Measurements from ENCODE around the gene SNUPN.

Gene SNUPN

DNA sequence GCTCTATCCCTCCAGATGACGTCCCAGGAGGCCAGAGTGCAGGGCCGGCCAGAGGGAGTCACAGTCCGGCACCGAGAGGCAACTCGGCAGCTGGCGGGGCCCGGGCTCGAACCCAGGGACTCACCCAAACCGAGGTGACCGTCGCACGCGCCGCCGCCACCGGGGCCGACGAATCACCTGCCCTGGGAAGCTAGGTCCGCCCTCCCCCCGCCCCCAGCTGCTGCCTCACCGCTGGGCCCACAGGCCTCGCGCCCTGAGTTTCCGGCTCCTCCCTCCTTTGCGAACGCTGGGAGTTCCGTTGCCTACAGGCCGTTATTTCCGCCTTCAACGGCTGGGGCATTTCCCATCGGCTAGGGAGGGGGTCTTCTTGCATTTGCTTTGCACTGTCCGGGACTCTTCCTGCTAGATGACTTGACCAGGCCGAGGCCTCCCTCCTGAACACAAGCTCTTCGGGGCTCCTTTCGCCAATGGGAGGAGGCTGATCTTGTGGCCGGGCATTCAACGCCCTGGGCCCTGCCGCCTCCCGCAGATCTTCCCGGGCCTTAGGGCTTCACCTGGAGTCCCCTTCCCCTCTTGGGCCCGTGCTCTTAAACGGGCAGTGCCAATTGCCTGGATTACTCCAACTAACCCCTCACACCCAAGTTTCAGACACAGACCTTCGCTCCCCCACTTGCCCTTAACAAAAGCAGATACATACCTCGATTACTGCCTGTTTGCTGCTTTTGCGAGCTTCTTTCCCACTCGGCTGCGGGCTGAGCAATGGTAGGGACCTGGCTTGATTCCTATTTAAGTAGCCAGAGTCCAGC is at the start of gene SNUPN:
SNUPN (minus strand) TSS at position 184 of the 806 bp plus-strand sequence. CDS start 4,674 bp downstream, outside the sequence.
- peak; percentile 98 for DNase-seq

DNA sequence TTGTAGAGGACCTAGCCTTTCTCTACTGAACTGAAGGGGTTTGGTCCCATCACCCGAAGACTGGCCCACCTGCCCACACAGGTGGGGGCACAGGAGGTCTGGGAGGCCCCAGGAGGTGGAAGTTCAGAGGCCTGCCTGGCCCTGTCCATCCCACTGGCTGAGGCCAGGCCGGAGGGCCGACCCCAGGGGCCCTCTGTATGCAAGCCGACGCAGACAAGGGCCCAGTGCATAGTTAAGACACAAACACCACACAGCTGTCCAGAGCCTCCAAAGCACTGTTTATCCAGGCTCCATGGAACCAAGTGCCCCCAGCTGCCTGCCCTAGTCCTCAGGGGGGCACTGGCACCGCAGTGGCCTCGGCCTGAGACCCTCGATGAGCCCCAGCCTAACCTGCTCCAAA is 48.8 kb upstream of the SNUPN start:
- no peak for DNase-seq

DNA sequence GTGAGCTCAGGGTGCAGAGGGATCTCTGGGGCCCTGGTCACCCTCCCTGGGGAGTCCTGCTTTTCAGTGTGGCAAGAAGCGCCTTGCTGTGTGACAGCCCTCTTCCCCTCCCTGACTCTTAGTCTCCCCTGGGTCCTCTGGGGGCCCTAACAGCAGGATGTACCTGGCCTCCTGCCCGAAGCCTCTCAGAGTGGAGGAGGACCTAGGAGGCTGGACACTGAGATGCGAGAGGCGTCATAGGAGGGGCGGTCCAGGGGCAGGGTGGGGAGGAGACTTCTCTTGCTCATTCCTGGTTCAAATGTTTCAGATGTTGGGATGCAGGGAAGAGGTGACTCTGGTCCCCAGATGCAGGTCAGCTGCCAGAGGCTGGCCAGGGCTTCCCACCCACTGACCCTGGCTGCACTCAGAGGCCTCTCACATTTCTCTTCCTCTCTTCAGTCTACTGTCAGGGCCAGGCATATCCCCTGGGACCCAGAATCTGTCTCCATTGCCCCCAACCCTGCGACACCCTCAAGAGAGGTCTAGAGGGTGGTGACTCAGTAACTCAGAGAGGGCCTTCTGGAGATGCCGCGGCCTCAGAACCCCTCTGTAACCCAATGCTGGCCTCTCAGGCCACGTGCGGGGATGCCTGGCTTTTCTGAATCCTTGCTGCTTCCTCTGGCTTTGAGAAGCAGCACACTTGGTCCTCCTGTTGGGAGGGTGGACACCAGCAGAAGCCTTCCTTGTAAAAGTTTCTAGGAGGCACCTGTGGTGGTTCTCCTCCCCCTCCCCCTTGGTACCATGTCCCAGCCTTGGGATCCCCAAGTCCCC is 48.1 kb upstream of the SNUPN start:
- DNase-seq: no peak

DNA sequence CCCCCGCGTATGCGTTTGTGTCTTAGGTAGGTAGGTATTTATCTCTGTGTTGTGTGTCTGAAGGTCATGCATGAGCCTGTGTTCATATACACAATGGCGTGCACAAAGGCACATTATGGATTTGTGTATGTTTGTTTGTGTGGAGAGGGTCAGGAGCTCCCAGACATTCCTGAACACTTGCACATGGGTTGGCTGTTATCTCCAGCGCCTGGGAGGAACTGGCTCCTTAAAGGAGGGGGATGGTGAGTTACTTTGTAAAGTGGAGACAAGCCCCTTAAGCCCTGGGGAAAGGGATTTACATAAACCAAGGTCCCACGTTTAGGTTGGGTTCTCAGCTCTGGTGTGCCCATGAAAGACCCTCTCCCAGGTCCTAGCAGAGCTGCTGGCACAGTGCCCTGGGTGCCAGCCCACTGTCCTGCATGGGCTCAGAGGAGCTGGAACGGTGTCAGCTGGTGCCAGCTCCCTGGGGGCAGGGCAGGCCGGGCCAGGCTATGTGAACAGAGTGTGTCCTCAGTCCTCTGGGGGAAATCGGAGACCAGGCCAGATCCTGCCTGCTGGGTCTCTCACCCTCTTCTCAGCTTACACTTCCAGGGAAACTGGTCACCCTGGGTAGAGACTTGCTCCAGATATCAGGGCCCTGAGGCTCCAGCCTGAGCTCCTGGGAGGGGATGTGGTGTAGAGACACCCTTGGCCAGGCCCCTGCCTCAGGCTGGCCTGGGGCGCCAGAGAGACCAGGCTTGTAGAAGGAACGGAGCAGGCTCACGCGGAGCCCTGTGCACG is 47.3 kb upstream of the SNUPN start:
- no peak for DNase-seq

DNA sequence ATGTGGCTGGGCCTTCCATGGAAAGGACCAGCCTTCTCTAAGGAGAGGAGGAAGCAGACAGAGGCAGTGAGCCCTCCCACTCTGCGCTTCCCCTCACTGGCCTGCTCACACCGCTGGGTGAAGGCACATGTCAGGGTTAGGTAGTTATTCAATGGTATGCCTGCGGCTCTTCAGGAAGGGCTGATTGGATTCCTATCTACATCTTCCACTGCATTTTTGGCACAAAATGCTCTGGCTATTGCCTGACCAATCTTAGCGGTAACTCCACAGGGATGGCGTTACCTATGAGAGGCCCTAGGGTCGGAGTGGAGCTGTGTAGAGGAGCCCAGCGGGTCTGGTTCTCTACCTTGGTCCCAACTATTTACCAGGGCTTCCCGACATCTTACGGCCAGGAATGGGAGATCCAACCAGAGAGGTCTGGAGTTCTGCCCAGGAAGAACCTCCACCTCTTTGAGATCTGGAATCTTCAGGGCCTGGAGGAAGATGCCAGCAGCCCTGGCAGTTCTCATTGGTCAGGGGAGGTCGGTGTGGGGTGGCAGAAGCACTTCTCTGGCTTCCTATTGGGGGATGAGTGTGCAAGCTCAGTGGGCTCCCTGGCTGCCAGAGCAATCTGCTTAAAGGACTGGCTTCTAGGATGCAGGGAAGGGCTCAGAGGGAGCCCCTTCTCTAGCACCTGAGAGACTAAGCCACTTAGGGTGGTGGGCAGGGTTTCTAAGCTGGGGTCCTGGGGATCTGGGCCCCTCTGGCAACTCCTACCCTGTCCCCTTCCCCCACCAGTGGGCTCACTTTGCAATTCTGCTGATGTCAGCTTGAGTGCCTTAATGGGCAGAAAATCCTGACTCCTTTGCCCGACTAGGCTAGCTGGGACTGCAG is 46.4 kb upstream of the SNUPN start:
- no peak for DNase-seq

DNA sequence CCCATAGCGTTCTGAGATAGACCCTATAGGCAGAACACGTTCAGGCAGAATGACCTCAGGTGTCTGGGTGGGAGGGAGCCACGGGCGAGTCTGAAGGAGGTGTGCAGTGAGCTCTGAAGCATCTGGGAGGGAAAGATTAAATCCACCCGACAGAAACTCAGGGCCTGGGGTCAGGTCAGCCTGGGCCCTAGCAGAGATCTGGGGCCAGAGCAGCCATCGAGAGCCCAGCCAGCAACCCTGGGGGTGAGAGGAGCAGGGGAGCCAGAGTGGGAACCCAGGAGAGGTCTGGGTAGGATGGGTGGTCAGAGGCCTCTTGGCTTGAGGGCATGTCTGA is 44.3 kb upstream of the SNUPN start:
- no peak for DNase-seq

DNA sequence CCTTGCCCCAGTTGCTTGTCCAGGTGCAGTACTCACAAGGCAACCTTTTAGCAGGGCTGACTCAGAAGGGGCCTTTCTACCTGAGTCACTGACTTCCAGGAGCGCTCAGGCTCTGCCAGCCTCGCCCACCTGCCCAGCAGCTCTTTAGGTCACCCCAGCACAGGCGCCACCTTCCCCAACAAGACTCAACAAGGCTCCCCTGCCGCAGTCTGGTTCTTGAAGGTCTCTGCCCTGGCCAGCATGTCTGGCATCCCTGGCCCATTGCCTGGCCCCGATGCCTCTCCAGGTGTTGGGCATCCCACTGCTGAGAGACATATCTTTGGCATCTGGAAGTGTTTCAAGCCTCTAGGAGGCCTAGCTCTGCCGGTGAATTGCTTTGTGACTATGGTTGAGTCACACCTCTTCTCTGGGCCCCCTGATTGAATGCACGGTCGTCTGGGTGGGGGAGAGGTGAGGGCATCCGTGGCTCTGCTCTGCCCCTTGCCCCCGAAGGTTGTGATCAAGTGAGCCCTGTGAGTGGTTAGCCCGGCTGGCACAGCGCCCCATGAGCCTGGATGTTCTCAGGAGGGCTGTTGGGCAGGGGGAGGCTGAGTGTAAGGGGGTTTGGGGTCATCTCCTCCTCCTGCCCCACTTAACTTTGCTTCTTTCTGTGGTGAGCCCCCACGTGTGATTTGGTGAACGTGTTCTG is 43.8 kb upstream of the SNUPN start:
- DNase-seq: no peak

DNA sequence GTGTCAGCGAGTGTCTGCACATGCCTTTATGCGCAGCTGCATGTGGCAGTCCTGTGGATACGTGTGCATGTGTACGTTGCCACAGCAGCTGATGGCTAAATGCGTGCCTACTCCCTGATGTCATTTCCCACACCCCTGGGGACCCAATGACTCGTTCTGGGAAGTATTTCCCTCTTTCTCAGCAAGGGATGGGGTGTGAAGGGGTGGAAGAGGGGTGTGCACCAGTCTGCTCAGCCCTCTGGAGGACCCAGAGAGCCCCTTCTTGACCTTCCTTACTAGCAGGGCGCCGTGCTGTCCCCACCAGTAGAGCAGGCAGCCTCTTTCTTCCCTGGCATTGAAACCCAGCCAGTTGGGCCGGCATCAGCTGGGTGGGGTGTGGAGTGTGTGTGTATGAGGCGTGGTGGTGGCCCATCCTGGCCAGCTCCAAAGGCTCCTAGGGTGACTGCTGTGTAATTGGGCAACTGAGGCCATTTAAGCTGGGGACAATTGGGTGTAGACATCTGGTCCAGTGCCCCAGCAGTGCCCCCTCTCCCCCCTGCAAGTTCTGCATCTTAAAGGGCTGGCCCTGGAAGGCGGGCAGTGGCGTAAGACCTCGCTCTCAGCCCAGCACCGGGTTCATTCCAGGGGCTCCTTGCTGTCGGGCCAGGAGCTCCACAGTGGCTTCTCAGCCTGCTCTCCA is 41.4 kb upstream of the SNUPN start:
- no peak for DNase-seq

DNA sequence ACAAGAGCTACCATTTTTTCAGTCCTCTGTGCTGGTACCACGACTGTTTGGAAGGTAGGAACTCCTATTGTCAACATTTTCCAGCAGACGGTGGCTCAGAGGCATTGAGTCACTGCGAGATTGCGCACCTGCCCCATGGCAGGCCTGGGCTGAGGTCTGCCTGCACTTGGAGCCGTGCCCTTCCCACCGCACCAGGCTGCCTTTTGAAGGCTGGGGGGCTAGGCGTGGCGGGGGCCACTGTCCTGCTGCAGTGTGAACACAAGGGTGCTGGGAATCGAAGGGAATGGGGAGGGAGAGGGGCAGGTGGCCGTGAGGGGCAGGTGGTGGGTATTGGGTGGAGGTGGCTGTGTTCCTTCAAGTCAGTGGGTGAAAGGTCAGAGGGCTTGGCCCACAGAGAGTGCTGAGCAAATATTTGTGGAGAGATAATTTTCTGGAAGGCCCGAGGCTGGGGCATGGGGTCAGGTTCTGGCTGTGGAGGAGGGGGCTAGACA is 38.5 kb upstream of the SNUPN start:
- no peak for DNase-seq

DNA sequence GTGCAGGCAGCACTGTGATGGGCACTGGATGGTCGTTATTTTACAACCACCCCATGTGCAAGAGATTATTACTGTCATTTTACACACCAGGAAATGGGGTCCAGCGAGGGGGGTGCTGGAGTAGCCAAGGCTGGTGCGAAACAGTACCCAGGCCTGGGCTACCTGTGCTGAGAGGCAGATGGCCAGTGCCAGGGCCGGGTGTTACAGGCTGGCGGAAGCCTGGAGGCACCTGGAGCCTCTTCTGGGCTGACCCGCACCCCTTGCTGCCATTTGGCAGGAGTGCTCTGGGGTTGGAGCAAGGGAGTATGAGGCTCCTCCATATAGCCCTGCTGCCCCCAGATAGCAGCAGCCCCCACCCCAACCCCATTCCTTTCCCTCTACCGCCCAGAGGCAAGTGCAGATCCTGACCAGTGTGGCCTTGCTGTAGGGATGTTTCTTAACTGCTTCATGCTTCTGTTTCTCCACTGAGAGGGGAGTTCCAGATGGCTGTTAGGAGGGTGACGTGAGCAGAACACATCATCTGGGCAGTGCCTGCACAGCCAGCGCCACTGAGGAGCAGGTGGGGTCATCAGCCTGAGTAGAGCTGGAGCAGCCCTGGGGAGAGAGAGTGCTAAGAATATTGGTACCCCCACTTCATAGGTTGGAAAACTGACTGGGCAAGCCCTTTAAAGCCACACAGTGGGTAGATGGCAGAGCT is 37.4 kb upstream of the SNUPN start:
- no peak for DNase-seq

DNA sequence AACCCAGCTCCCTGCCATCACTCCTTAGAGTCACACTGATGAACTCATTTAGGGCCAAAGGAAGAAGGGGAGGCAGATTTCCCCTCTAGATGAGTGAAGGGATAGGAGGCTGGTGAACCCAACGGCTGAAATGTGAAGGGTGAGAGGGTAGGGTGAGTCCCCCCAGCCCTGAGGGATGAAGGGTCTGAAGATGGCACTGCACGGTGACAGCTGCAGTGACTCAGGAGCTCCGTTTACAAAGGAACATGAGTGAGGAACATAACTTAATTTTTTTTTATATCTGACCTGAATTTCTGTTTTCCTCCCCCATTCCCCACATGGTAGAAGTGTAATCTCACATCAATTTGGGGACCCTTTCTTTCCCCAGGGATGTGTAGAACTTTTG is 36.2 kb upstream of the SNUPN start:
- no peak for DNase-seq

DNA sequence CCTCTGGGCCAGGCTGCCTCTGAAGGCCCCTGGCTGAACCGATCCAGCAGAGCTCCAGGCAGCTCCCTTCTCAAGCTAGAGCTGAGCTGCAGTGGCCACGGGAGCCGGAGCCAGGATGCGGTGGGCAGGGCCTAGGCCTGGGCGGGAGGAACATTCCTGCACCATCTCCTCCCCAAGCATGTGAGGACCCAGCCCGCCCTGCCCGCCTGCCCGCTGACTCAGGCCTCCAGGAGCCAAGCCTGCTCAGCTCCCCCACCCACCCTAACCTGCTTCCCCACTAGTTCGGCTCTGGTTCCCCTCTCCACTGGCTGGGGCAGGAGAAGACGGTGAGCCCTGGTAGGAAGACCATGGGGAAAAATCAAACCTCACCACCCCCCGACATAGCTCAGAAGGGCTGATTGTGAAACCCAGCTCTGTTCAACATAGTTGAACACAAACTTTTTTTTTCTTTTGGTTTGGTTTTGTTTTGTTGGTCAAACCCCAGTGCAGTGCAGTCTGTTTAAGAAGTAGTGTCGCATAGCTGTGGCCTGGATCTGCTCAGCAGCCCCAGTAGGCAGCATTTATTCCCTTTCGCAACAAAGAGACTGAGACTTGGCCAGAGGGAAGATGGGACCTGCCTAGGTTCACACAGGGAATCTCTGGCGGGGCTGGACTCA is 35.7 kb upstream of the SNUPN start:
- no peak for DNase-seq

DNA sequence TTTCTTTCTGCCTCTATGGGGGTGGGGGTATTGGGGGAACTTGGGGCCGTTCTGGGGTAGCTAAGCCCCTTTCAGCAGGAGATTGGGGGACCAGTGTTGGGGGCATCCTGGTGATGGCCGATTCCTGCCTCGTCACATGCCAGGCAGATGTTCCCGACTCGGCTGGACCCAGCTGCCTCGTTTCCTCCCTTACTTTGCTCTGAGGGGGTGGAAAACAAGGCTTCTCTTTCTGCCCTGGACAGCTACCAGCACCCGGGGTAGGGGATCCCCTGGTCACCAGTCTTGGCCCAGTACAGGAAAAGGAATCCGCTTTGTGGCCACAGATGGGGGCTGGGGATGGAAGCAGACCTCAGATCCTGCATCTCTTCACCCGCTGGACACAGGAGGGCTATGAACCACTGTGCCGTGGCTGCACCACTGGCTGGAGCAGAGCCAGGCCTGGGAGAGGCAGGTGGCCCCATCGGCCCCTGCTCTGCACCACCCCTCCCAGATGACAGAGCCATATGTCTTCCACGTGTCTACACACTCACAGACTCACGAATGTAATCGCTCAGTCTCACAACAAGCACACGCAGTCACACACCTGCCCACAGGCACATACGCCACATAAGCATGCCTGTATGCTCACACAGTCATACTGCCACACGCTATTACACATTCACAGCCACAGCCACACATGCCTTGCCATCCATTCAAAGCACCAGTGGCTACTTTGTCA is 34.6 kb upstream of the SNUPN start:
- no peak for DNase-seq

DNA sequence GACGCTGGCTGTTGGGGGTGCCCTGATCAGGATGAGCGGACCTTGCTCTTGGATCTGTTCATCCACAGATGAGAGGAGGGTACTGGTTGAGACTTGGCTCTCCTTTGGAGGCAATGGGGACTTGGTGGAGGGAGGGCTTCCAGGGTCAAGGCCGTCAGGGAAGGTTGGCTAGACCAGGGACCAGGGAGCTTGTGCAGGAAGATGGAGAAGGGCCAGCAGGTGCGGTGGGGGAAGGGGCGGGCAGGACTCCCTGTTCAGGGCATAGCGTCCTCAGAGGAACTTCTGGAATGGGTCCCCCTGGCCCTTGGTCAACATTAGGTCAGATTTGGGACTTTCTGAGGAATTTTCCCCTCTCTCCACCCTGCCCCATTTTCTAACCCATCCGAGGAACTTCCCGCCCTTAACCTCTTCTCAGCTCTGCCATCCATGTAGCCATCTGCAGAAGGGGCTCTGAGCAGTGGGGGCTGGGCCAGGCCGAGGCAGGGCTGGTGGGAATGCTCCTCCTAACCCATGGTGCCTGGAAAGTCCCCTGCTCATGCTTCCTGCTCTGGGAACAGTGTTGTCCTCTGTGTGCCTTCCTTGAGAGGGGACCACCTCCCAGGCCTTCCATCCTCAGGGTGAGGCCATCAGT is 33.7 kb upstream of the SNUPN start:
- DNase-seq: no peak

DNA sequence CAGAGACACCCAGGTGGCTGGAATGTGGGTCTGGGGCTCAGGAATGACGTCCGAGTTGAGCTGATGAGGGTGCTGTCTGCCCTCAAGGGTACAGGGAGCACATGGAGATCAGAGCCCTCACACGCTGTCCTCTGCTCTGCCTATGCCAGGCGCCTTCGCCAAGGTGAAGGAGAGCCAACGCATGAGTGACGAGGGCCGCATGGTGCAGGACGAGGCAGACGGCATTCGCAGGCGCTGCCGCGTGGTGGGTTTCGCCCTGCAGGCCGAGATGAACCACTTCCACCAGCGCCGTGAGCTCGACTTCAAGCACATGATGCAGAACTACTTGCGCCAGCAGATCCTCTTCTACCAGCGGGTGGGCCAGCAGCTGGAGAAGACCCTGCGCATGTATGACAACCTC is 31.3 kb upstream of the SNUPN start:
- DNase-seq: no peak

DNA sequence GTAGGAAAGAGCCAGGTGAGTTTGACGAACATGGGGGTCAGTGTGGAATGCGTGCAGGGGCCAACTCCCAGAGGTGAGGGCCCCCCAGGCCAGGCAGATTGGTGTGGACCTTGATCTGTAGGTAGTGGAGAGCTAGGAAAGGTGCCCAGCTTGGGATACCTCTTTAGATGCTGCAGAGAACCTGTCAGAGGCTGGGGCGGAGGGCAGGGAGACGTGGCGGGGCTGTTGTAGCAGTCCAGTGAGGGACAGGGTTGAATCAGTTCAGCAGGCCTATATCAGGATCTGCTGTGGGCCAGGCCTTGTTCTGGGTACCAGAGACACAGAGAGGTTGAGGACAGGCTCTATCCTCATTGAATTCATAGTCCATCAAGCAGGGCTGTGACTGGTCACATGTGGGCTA is 30.8 kb upstream of the SNUPN start:
- DNase-seq: no peak

DNA sequence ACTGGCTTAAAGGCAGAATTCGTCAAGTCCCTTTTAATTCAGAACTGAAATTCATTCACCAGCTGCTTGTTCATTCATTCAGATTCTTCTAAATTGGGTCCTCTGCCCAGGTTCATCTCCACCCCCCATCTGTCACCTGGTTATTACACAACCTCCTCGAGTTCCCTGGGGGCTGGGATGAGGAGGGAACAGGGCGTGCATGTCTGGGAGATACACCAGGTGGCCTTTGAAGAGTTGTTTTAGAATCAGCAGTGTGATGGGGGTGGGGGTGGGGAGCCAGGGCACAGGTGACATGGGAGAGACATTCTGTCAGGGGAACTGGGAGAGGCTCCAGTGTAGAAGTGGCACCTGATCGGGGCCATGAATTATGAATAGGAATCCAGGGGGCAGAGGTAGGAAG is 30.4 kb upstream of the SNUPN start:
- DNase-seq: no peak

DNA sequence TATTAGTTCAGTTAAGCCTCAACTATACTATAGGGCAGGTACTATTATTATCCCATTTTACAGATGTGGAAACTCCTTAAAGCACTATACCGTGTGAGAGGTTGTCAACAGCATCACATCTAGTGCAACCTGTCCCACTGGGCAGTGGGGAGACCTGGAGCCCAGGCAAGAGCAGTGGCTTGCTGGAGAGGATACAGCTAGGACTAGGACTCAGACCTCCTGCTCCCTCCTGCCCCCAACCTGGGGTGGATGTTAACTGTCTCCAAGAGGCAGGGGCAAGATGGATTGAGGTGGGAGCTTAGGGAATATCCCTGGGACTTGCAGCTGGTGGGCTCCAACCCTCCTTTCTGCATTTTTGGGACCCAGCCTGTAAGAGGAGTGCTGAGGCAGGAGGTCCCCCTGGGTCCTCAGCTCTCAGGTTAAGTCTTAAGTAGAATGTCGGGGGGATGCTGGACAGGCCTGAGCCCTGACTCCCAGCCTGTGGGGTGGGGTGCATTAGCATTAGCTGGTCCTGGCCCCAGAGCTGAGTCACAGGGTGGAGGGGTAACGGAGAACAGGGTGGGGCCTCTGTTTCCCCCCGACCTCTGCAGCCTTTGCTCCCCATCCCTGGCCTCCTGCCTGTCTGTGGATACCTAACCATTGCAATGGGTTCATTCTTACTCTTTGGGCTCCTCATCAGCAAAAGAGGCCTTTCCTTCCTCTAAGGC is 28.8 kb upstream of the SNUPN start:
- no peak for DNase-seq
